Peyer's patch (tissue), 4 donors: ENCODE results near the gene OR2F1.

ENCODE experiments used
- CTCF ChIP-seq, 6 experiments: fragments of 450-650 bp in 4 of 6; fragments of 200-600 bp in 2 of 6; sonication (generic) in 1 of 6; IDR thresholded peaks; one replicate each; pipeline ENCODE4 v1.5.1; 2017 to 2019; ENCODE audit warnings: antibody characterized with exemption in 6 of 6, mild to moderate bottlenecking in 3 of 6, moderate library complexity in 1 of 6
- POLR2A ChIP-seq, 2 donors: fragments of 450-650 bp; IDR thresholded peaks; one replicate each; pipeline ENCODE4 v1.5.1; 2017; ENCODE audit warnings: antibody characterized with exemption in 2 of 2, mild to moderate bottlenecking in 2 of 2, moderate library complexity in 2 of 2

GRCh38 chr7:143929224-143929920 is 25.3 kb upstream of the OR2F1 start:
- TF ChIP-seq CTCF (IDR thresholded peaks at IDR 0.05) = no peak
- TF ChIP-seq POLR2A (IDR thresholded peaks at IDR 0.05) = no peak
